HEK293 (cell line): ENCODE measurements around the gene EHD2.

ENCODE experiments used
- KLF1 ChIP-seq: fragments of 450-650 bp; formaldehyde crosslinking; IDR thresholded peaks from 2 replicates; pipeline ENCODE4 v1.5.1; 2016; ENCODE audit warnings: missing biosample characterization, missing genetic modification characterization
- KLF7 ChIP-seq: fragments of 450-650 bp; formaldehyde crosslinking; IDR thresholded peaks from 2 replicates; pipeline ENCODE4 v1.5.1; 2016; ENCODE audit warnings: missing biosample characterization, missing genetic modification characterization, borderline replicate concordance
- SP2 ChIP-seq: fragments of 450-650 bp; formaldehyde crosslinking; IDR thresholded peaks from 2 replicates; pipeline ENCODE4 v1.5.1; 2016; ENCODE audit warnings: missing biosample characterization, missing genetic modification characterization
- WT1 ChIP-seq: fragments of 450-650 bp; formaldehyde crosslinking; IDR thresholded peaks from 2 replicates; pipeline ENCODE4 v1.5.1; 2016; ENCODE audit warnings: missing biosample characterization, missing genetic modification characterization
- YY2 ChIP-seq: fragments of 450-650 bp; formaldehyde crosslinking; IDR thresholded peaks from 2 replicates; pipeline ENCODE4 v1.5.1; 2016; ENCODE audit warnings: missing biosample characterization, missing genetic modification characterization
- ZBTB48 ChIP-seq: fragments of 450-650 bp; formaldehyde crosslinking; IDR thresholded peaks from 2 replicates; pipeline ENCODE4 v1.5.1; 2016; ENCODE audit warnings: missing biosample characterization, missing genetic modification characterization
- ZBTB8A ChIP-seq: fragments of 450-650 bp; formaldehyde crosslinking; IDR thresholded peaks from 2 replicates; pipeline ENCODE4 v1.5.1; 2016; ENCODE audit warnings: missing biosample characterization, missing genetic modification characterization
- ZFP3 ChIP-seq: fragments of 450-650 bp; formaldehyde crosslinking; IDR thresholded peaks from 2 replicates; pipeline ENCODE4 v1.5.1; 2016; ENCODE audit warnings: low read depth, missing biosample characterization, missing genetic modification characterization
- ZFP41 ChIP-seq: fragments of 450-650 bp; formaldehyde crosslinking; IDR thresholded peaks from 2 replicates; pipeline ENCODE4 v1.5.1; 2016; ENCODE audit warnings: missing biosample characterization, missing genetic modification characterization, borderline replicate concordance
- ZIC2 ChIP-seq: fragments of 450-650 bp; formaldehyde crosslinking; IDR thresholded peaks from 2 replicates; pipeline ENCODE4 v1.5.1; 2016; ENCODE audit warnings: missing biosample characterization, missing genetic modification characterization
- ZNF155 ChIP-seq: fragments of 450-650 bp; formaldehyde crosslinking; IDR thresholded peaks from 2 replicates; pipeline ENCODE4 v1.5.1; 2016; ENCODE audit warnings: missing biosample characterization, missing genetic modification characterization
- ZNF19 ChIP-seq: fragments of 450-650 bp; formaldehyde crosslinking; IDR thresholded peaks from 2 replicates; pipeline ENCODE4; 2016; ENCODE audit warnings: missing biosample characterization, missing genetic modification characterization, low read depth
- ZNF266 ChIP-seq: fragments of 450-650 bp; formaldehyde crosslinking; IDR thresholded peaks from 2 replicates; pipeline ENCODE4 v1.5.1; 2016; ENCODE audit warnings: missing biosample characterization, missing genetic modification characterization, low read depth
- ZNF37A ChIP-seq: fragments of 450-650 bp; IDR thresholded peaks from 2 replicates; pipeline ENCODE4 v1.5.1; 2018; ENCODE audit warnings: missing biosample characterization, missing genetic modification characterization
- ZNF561 ChIP-seq: fragments of 450-650 bp; IDR thresholded peaks from 2 replicates; pipeline ENCODE4 v1.5.1; 2018; ENCODE audit warnings: missing biosample characterization, missing genetic modification characterization, borderline replicate concordance
- ZNF624 ChIP-seq: fragments of 450-650 bp; formaldehyde crosslinking; IDR thresholded peaks from 2 replicates; pipeline ENCODE4 v1.5.1; 2017; ENCODE audit warnings: missing biosample characterization, missing genetic modification characterization
- ZNF76 ChIP-seq: fragments of 450-650 bp; formaldehyde crosslinking; IDR thresholded peaks from 2 replicates; pipeline ENCODE4; 2016; ENCODE audit warnings: low read depth, missing biosample characterization, missing genetic modification characterization, borderline replicate concordance
- ZNF768 ChIP-seq: fragments of 450-650 bp; formaldehyde crosslinking; IDR thresholded peaks from 2 replicates; pipeline ENCODE4 v1.5.1; 2018; ENCODE audit warnings: missing biosample characterization, mild to moderate bottlenecking, missing genetic modification characterization
- TF ChIP-seq, protein P1 (sequence below): fragments of 450-650 bp; IDR thresholded peaks from 2 replicates; pipeline ENCODE4 v1.5.1; 2018; ENCODE audit warnings: missing biosample characterization, missing genetic modification characterization
- TF ChIP-seq, protein P2 (sequence below): fragments of 450-650 bp; formaldehyde crosslinking; IDR thresholded peaks from 2 replicates; pipeline ENCODE4 v1.5.1; 2016; ENCODE audit warnings: missing biosample characterization, missing genetic modification characterization
- TF ChIP-seq, protein P3 (sequence below): fragments of 450-650 bp; formaldehyde crosslinking; IDR thresholded peaks from 2 replicates; pipeline ENCODE4 v1.5.1; 2016; ENCODE audit warnings: missing biosample characterization, missing genetic modification characterization
- TF ChIP-seq, protein P4 (sequence below): fragments of 450-650 bp; formaldehyde crosslinking; IDR thresholded peaks from 2 replicates; pipeline ENCODE4 v1.5.0; 2017; ENCODE audit warnings: missing biosample characterization, missing genetic modification characterization, borderline replicate concordance
- TF ChIP-seq, protein P5 (sequence below): fragments of 450-650 bp; formaldehyde crosslinking; IDR thresholded peaks from 2 replicates; pipeline ENCODE4 v1.5.1; 2016; ENCODE audit warnings: missing biosample characterization, missing genetic modification characterization
- TF ChIP-seq, protein P6 (sequence below): fragments of 450-650 bp; formaldehyde crosslinking; IDR thresholded peaks from 2 replicates; pipeline ENCODE4 v1.5.1; 2016; ENCODE audit warnings: missing biosample characterization, missing genetic modification characterization, borderline replicate concordance

The EHD2 gene

DNA sequence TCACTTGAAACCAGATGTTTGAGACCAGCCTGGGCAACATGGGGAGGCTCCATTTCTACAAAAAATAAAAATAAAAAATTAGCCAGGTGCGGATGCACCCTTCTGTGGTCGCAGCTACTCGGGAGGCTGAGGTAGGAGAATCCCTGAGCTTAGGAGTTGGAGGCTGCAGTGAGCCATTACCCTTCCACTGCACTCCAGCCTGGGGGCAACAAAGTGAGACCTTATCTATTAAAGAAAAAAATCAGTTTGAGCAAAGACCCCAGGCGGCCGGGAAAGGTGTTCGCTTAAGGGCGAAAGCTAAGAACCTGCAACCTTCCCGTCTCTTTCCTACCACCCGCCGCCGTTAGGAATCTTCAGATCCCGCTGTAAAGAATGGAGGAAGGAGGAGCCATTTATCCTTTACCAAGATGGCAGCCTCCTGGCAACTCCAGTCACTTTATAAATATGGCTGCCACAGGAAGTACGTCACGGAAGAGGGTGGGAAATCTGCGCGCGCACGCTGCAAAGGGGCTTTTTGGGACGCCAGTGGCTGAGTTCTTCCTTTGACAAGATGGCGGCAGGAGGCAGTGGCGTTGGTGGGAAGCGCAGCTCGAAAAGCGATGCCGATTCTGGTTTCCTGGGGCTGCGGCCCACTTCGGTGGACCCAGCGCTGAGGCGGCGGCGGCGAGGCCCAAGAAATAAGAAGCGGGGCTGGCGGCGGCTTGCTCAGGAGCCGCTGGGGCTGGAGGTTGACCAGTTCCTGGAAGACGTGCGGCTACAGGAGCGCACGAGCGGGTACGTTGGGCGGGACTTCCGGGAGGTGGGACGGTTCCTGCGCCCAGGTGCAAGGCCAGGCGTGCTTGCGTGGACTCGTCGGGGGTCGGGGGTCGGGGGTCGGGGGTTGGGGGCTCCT is 32.0 kb downstream of the EHD2 start, which contains the start of gene NOP53 (continued):
- TF ChIP-seq, protein P1, sequence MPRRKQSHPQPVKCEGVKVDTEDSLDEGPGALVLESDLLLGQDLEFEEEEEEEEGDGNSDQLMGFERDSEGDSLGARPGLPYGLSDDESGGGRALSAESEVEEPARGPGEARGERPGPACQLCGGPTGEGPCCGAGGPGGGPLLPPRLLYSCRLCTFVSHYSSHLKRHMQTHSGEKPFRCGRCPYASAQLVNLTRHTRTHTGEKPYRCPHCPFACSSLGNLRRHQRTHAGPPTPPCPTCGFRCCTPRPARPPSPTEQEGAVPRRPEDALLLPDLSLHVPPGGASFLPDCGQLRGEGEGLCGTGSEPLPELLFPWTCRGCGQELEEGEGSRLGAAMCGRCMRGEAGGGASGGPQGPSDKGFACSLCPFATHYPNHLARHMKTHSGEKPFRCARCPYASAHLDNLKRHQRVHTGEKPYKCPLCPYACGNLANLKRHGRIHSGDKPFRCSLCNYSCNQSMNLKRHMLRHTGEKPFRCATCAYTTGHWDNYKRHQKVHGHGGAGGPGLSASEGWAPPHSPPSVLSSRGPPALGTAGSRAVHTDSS (tag by site-specific recombination): 0 out of 2 replicates have a peak, but pooled peaks have one; percentile 17
- TF ChIP-seq ZNF561 (tag by site-specific recombination) (no peak), ZFP3 (no peak), ZNF768 (tag by site-specific recombination) (no peak), ZNF155 (tag by site-specific recombination) (no peak), KLF7 (tag by site-specific recombination) (no peak), KLF1 (tag by site-specific recombination) (0 out of 2 replicates have a peak, but pooled peaks have one; percentile 25), ZNF19 (tag by site-specific recombination) (no peak), ZBTB8A (tag by site-specific recombination) (no peak), ZNF624 (tag by site-specific recombination) (no peak), ZNF266 (tag by site-specific recombination) (no peak), WT1 (no peak), YY2 (peak; percentile 99), ZBTB48 (tag by site-specific recombination) (no peak), ZNF37A (no peak), SP2 (peak; percentile 83), ZFP41 (tag by site-specific recombination) (no peak), ZIC2 (tag by site-specific recombination) (no peak), ZNF76 (tag by site-specific recombination) (peak; percentile 94)
- TF ChIP-seq, protein P2, sequence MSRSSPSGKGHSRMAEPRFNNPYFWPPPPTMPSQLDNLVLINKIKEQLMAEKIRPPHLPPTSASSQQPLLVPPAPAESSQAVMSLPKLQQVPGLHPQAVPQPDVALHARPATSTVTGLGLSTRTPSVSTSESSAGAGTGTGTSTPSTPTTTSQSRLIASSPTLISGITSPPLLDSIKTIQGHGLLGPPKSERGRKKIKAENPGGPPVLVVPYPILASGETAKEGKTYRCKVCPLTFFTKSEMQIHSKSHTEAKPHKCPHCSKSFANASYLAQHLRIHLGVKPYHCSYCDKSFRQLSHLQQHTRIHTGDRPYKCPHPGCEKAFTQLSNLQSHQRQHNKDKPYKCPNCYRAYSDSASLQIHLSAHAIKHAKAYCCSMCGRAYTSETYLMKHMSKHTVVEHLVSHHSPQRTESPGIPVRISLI (tag by site-specific recombination): no peak
- TF ChIP-seq, protein P3, sequence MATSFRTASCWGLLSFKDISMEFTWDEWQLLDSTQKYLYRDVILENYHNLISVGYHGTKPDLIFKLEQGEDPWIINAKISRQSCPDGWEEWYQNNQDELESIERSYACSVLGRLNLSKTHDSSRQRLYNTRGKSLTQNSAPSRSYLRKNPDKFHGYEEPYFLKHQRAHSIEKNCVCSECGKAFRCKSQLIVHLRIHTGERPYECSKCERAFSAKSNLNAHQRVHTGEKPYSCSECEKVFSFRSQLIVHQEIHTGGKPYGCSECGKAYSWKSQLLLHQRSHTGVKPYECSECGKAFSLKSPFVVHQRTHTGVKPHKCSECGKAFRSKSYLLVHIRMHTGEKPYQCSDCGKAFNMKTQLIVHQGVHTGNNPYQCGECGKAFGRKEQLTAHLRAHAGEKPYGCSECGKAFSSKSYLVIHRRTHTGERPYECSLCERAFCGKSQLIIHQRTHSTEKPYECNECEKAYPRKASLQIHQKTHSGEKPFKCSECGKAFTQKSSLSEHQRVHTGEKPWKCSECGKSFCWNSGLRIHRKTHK (tag by site-specific recombination): no peak
- TF ChIP-seq, protein P4, sequence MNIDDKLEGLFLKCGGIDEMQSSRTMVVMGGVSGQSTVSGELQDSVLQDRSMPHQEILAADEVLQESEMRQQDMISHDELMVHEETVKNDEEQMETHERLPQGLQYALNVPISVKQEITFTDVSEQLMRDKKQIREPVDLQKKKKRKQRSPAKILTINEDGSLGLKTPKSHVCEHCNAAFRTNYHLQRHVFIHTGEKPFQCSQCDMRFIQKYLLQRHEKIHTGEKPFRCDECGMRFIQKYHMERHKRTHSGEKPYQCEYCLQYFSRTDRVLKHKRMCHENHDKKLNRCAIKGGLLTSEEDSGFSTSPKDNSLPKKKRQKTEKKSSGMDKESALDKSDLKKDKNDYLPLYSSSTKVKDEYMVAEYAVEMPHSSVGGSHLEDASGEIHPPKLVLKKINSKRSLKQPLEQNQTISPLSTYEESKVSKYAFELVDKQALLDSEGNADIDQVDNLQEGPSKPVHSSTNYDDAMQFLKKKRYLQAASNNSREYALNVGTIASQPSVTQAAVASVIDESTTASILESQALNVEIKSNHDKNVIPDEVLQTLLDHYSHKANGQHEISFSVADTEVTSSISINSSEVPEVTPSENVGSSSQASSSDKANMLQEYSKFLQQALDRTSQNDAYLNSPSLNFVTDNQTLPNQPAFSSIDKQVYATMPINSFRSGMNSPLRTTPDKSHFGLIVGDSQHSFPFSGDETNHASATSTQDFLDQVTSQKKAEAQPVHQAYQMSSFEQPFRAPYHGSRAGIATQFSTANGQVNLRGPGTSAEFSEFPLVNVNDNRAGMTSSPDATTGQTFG (tag by site-specific recombination): no peak
- TF ChIP-seq, protein P5, sequence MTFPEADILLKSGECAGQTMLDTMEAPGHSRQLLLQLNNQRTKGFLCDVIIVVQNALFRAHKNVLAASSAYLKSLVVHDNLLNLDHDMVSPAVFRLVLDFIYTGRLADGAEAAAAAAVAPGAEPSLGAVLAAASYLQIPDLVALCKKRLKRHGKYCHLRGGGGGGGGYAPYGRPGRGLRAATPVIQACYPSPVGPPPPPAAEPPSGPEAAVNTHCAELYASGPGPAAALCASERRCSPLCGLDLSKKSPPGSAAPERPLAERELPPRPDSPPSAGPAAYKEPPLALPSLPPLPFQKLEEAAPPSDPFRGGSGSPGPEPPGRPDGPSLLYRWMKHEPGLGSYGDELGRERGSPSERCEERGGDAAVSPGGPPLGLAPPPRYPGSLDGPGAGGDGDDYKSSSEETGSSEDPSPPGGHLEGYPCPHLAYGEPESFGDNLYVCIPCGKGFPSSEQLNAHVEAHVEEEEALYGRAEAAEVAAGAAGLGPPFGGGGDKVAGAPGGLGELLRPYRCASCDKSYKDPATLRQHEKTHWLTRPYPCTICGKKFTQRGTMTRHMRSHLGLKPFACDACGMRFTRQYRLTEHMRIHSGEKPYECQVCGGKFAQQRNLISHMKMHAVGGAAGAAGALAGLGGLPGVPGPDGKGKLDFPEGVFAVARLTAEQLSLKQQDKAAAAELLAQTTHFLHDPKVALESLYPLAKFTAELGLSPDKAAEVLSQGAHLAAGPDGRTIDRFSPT (tag by site-specific recombination): no peak
- TF ChIP-seq, protein P6, sequence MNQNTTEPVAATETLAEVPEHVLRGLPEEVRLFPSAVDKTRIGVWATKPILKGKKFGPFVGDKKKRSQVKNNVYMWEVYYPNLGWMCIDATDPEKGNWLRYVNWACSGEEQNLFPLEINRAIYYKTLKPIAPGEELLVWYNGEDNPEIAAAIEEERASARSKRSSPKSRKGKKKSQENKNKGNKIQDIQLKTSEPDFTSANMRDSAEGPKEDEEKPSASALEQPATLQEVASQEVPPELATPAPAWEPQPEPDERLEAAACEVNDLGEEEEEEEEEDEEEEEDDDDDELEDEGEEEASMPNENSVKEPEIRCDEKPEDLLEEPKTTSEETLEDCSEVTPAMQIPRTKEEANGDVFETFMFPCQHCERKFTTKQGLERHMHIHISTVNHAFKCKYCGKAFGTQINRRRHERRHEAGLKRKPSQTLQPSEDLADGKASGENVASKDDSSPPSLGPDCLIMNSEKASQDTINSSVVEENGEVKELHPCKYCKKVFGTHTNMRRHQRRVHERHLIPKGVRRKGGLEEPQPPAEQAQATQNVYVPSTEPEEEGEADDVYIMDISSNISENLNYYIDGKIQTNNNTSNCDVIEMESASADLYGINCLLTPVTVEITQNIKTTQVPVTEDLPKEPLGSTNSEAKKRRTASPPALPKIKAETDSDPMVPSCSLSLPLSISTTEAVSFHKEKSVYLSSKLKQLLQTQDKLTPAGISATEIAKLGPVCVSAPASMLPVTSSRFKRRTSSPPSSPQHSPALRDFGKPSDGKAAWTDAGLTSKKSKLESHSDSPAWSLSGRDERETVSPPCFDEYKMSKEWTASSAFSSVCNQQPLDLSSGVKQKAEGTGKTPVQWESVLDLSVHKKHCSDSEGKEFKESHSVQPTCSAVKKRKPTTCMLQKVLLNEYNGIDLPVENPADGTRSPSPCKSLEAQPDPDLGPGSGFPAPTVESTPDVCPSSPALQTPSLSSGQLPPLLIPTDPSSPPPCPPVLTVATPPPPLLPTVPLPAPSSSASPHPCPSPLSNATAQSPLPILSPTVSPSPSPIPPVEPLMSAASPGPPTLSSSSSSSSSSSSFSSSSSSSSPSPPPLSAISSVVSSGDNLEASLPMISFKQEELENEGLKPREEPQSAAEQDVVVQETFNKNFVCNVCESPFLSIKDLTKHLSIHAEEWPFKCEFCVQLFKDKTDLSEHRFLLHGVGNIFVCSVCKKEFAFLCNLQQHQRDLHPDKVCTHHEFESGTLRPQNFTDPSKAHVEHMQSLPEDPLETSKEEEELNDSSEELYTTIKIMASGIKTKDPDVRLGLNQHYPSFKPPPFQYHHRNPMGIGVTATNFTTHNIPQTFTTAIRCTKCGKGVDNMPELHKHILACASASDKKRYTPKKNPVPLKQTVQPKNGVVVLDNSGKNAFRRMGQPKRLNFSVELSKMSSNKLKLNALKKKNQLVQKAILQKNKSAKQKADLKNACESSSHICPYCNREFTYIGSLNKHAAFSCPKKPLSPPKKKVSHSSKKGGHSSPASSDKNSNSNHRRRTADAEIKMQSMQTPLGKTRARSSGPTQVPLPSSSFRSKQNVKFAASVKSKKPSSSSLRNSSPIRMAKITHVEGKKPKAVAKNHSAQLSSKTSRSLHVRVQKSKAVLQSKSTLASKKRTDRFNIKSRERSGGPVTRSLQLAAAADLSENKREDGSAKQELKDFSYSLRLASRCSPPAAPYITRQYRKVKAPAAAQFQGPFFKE (tag by site-specific recombination): no peak
